Suppressor macrophage treated with lipopolysaccharide for 1 hour (primary cell): ENCODE results near the gene ANAPC15.
A peak's percentile ranks its signal among the peaks of the same experiment; 100 is the strongest.

Source experiments
- DNase-seq, 3 donors: peaks; one replicate each; pipeline ENCODE4 v3.0.0-alpha.2; 2020 to 2022

ANAPC15 gene

DNA sequence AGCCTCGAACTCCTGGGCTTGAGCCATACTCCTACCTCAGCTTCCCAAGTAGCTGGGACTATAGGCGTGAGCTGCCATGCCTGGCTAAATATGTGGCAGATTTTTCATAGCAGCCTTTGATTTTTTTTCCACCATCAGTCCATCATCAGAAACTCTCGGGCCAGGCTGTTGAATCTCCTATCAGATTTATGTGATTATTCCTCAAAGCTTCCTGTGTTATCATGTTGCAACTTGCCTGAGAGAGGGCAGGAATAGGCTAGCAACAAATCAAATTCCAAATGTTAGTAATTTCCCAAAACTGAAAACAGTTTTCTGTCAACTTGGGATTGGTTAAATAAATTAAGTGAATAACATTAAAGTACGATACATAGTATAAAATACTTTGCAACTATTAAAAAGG is 28.4 kb downstream of the ANAPC15 start:
- no peak for DNase-seq

DNA sequence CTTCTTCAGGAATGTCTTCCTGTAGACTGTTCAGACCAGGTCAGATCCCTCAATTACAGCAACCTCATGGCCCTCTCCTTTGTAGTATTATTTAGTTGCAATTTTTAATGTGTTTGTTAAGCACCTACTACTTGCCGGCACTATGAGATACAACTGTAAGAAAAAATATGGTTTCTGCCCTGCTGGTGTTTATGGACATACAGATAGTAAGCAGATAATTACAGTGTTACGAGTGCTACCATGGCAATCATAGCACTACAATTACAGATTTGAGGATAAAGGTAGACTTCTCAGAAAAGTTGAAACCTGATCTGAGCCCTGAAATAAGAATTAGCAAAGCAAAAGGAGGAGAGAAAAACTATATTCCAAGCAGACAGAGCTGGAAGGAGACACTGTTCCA is 29.1 kb downstream of the ANAPC15 start:
- DNase-seq: no peak

DNA sequence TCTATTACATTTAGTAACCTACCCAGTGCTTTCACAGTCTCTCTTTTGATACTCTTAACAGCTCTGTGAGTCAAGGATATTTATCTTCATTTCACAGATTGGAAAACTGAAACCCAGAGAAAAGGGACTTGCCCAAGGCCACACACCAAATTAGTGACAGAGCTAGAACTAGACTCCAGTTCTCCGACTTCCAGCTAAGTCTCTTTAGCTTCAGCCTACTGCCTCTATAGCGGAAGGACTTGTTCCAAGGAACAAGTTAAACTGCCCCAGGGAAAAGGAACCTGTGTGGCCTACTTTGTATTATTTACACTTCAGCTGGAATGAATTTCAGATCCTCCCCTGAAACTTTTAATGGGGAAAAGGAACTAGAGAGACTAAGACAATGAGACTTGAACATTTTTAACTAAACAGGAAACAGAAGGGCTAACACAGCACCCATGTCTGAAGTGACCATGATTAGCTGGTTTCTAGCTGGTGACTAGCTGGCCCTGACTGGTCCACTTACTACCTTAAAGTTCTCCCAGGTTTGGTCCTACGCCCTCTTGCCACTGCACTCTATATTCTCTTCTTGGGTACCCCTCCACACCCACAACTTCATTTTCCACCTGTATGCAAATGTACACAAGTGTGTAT is 30.6 kb downstream of the ANAPC15 start:
- DNase-seq: peak; percentile 50 to 78 (median 64)

DNA sequence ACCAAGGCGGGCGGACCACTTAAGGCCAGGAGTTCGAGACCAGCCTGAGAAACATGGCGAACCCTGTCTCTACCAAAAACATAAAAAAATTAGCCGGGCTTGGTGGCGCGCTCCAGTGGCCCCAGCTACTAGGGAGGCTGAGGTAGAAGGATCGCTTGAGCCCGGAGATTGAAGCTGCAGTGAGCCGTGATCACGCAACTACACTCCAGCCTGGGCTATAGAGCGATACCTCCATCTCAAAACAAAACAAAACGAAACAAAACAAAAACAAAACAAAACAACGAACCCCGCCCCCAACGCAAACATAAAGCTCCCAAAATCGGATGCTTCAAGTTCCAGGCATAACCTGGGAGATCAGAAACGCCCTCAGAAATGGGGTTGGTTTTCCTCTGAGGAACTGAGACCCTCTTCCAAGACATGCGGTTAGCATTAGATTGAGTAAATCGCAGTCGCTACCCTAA is 31.3 kb downstream of the ANAPC15 start:
- no peak for DNase-seq

- peak; percentile 99 to 100 (median 100) for DNase-seq
Measured at GRCh38 chr11:72080326-72081183, 31.9 kb downstream of the ANAPC15 start, which contains the start of the genes LRRC51 and NUMA1. TSS of gene LRRC51 (plus strand) at chr11:72080850. CDS start at chr11:72089084, 8,234 bp downstream. TSS of gene NUMA1 (minus strand) at chr11:72080542. CDS start at chr11:72035943, 44,599 bp downstream.

DNA sequence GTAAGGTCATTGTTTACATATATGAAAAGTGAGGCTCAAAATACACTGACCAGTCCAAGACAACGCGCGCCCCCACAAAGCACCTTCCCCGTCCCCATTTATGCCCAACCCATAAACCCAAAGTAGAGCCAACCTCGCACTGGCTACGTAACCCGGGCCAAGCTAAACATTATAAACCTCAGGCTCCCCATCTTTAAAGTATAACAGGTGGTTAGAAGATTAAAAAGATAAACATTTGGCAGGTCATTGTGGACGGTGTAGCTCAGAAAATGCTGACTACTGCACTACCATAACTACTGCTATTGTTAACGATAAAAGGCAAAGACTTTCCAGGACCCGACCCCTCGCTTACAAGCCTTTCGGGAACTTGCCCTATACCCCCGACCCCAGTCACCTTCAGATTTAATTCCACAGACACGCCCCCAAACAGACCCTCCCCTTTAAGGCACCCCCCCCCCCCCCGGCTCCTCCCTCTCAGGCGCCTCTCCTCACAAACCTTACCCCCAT is 32.6 kb downstream of the ANAPC15 start:
- DNase-seq: peak in 1 of 3 donors; percentile 29

GRCh38 chr11:72078477-72078876 is 34.0 kb downstream of the ANAPC15 start:
- no peak for DNase-seq

DNA sequence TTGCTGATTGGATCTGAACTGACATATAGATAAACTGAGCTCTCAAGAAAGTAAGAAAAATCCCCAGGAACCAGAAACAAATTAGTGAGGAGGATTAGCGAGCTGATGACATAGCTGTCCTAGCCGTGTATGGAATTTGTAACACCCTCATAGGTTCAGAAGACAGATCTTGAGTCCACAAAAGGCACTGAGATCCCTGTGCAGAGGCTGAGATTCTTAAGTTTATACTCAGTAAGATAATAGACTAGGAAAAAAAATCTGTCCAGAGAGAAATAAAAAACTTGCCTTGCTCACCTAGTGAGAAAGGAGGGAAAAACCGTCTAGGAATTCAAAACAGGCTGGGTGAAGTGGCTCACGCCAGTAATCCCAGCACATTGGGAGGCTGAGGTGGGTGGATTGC is 36.7 kb downstream of the ANAPC15 start:
- DNase-seq: no peak

DNA sequence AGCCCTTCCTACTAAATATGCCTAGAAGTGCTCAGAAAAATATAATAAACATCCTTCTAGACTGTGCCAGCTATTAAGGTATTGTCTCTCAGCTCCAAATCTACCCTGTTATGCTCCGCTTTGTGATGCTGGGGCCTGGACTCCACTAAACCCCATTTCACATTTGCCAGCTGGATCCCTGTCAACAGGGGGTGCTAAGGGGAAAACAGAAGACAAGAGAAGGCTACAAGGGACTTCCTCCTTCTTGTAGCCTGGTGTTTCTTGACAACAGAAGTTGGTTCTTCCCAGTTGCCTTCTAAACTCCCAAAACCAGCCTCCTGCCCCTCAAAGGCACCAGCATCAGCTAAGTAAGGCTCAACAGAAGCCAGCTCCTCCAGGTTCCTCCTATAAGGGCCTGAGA is 37.4 kb downstream of the ANAPC15 start:
- peak; percentile 74 to 80 (median 79) for DNase-seq

DNA sequence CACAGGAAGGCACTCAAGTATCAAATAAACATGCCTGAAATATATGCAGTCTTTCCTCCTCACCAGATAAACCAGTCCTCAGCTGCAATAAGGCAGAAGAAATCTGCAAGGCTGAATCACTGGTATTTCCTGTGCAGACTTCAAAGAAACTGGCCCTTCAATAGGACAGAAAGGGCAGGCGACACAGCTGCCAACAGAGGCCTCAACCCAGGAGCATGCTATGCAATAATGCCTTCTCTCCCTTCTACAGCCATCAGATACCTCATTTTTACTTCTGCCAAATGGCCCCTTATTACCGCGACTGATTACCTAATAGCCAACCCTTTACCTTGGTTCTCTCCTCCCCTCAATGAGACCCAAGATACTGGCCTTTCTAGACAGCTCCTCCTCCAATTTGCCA is 40.1 kb downstream of the ANAPC15 start:
- DNase-seq: peak; percentile 44 to 55 (median 51)

DNA sequence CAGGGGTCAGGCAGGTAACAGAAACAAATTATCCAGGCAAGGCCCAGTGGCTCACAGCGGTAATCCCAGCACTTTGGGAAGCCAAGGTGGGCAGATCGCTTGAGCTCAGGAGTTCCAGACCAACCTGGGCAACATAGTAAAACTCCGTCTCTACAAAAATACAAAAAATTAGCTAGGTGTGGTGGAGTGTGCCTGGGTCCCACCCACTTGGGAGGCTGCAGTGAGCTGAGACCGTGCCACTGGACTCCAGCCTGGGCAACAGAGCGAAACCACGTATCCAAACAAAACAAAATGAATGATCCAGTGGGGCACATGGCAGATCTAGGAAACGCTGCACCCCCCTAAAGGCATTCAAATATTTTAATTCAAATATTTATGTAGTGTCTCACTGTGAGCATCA is 42.0 kb downstream of the ANAPC15 start:
- no peak for DNase-seq

DNA sequence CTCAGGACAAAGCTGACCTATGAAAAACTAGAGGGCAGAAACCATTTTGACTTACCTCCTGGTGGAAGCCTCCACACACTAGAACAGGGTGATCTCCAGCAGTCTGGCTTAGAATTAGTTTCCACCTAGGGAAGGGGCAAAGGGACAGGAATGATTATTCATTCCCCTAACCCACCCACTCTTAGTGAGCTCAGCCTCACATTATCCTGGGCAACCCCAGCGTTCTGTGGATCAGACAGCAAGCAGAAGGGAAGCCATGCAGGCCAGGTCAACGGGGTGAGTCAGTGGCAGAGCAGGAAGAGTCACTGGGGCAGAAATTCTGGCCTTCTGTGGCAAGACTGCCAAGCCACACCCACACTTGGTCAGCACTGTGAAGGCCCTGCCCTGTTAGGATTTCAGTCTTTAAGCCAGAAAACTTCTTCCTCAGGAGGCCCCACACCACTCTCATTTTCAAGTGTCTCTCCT is 42.7 kb downstream of the ANAPC15 start:
- peak; percentile 95 to 98 (median 98) for DNase-seq

DNA sequence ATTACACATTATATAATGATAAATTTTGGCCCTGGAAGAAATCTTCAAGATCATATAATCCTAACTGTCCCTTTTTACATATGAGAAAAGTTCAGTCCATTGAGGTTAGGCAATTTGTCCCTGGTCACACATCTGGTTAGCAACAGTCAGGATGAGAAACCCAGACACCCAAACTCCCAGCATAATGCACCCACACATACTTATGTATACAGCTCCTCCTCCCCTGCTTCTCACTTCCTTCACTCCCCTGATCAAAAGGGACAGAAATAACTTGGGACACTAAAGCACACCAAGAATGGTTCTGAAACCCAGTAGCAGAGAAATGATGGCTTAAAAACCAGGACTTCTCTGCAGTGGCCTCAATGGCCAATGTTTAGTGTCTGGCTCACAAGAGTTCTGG is 43.3 kb downstream of the ANAPC15 start:
- DNase-seq: peak; percentile 67 to 77 (median 70)

- no peak for DNase-seq
Measured at GRCh38 chr11:72067676-72068075, 44.8 kb downstream of the ANAPC15 start.

DNA sequence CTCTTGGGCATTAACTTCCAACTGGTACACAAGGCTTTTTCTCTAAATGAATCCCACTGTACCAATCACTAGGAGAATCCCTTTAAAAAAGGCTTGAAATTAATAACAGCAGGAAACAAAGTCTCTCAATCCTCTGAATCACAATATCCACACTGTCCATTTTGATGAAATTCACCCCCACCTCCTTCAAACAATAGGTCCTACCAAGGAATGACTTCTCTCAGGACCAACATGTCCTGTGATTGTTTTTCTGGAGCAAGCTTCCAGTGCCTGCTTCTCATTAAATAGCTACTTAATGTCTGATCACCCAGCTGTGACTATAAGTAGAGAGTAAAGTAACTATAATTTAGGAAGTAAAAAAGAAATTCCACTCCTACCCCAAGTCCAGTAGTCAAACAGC is 45.2 kb downstream of the ANAPC15 start:
- no peak for DNase-seq

DNA sequence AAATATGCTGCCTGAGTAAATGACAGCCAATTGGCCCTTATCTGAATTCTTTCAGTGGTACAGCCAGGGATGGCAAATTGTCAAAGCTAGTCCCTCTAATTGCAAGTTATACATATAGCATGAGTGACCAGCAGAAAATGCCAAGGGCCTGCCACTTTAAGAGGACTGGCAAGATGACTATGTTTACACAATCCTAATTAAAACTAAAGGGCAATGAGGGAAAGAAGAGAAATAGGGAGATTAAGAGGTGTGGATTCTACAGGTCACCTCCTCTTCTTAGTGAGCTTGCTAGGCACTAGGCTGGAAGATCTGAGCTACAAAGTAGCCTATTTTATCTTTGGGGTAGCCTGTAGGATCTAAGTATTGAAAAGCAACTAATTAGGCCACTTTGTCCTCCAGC is 45.6 kb downstream of the ANAPC15 start:
- no peak for DNase-seq

DNA sequence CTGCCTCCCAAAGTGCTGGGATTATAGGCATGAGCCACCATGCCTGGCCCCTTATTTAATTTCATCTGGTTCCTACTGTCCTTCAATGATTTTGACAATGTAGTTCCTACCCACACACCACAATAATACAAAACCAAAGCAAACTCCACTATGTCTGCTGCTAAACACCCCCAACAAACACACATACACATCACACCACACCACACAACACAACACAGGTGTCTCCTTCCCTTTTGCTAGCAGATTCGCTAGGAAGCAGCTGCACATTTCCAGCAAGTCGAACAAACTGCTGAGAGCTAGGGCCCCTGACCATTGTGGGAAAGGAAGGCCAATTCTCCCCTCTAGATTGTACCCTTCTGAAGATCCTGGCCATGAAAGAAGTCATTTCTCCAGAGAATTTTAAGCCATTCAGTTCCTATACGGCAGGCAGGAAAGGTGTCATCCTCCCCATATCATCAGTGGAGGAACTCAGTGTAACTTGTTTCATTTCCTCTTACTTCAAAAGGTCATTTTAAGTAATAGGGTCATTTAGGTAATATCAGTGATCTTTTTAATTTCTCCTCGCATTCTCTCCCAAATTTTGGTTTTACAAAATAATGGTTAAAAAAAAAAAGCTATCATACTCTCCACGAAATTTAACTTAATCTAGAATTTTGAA is 50.6 kb downstream of the ANAPC15 start:
- no peak for DNase-seq
